HG03439 (cell line): ENCODE results near the gene HAO2.
"Not testable (repeated sequence)": the region's sequence is repeated elsewhere in the genome, so short reads cannot be mapped to it uniquely, and the experiment has no call there.

Experiments used
- ATAC-seq: cut with Tn5 transposase; IDR thresholded peaks from one replicate; pipeline ENCODE4 v1.9.1; 2021; ENCODE audit warnings: mild to moderate bottlenecking, moderate library complexity; ENCODE audit not compliant: unreplicated experiment

The HAO2 gene

DNA sequence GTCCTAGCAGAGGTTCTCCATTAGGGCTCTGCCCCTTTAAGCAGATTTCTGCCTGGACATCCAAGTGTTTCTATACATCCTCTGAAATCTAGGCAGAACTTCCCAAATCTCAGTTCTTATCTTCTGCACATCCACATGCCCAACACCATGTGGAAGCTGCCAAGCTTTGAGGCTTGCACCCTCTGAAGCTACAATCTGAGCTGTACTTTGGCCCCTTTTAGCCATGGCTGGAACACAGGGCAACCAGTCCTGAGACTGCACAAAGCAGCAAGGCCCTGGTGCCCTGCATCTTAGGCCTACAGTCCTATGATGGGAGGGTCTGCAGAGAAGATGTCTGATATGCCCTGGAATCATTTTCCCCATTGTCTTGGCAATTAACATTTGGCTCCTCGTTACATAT lies 8.0 kb downstream of the HAO2 start:
- ATAC-seq = no peak

GRCh38 chr1:119377594-119377993 lies 9.0 kb downstream of the HAO2 start:
- ATAC-seq = not testable (repeated sequence)

- ATAC-seq = no peak
Observed at GRCh38 chr1:119379117-119379516, 10.5 kb downstream of the HAO2 start.

GRCh38 chr1:119380304-119380703 lies 11.7 kb downstream of the HAO2 start:
- no peak for ATAC-seq

- ATAC-seq = no peak
Observed at GRCh38 chr1:119380983-119381662, 12.5 kb downstream of the HAO2 start.

DNA sequence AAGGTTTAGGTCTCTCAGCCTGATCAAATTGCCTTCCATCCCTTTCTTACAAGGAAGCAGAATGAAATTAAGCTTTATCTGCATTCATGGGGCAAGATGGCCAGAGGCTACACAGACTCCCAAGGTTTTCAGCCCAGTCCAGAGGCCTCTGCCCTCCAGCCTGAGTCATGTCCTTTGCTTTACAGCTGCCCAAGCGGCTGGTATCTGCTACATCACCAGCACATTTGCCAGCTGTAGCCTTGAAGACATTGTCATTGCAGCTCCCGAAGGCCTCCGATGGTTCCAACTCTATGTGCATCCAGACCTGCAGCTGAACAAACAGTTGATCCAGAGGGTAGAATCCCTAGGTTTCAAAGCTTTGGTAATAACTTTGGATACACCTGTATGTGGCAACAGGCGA lies 16.0 kb downstream of the HAO2 start:
- ATAC-seq = no peak

- no peak for ATAC-seq
Observed at GRCh38 chr1:119385650-119386049, 17.1 kb downstream of the HAO2 start.

GRCh38 chr1:119387858-119388257 lies 19.3 kb downstream of the HAO2 start:
- no peak for ATAC-seq

GRCh38 chr1:119388450-119388849 lies 19.9 kb downstream of the HAO2 start:
- ATAC-seq = no peak

DNA sequence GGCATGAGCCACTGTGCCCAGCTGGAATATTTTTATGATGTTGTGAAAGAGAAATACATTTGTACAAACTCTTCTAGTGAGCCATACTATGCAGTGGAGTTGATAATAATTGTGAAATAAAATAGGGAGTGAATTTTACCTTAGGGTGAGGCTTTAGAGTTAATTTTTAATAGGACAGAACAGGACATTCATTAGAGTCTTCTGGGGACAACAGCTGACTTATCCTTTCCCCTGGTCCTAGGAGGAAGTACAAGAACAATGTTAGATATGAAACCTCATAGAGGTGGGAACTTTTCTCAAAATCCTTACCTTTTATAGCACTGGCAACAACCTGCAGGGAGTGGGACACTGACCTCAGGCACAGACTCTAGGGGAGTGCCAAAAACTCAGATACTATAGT lies 21.9 kb downstream of the HAO2 start:
- no peak for ATAC-seq

DNA sequence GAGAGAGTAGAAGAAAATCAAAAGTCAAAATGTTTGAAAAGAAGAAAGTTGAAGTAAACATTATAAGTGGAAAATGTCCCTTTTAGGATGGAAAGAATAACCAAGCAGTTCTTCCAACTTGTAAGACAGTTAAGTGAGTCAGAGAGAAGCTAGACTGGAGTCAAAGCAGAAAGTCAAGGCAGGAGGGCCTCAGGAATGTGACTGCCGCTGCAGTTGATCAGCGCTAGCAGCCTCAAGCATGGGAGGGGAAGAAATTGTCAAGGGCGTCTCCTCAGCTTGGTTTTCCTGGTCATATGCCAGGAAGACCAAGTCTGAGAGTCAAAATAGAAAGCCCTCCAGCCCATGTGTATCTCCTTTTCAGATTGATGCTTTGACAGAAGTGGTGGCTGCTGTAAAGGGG lies 23.2 kb downstream of the HAO2 start:
- ATAC-seq = no peak

GRCh38 chr1:119394085-119394484 lies 25.5 kb downstream of the HAO2 start:
- no peak for ATAC-seq

GRCh38 chr1:119396982-119397381 lies 28.4 kb downstream of the HAO2 start:
- no peak for ATAC-seq

DNA sequence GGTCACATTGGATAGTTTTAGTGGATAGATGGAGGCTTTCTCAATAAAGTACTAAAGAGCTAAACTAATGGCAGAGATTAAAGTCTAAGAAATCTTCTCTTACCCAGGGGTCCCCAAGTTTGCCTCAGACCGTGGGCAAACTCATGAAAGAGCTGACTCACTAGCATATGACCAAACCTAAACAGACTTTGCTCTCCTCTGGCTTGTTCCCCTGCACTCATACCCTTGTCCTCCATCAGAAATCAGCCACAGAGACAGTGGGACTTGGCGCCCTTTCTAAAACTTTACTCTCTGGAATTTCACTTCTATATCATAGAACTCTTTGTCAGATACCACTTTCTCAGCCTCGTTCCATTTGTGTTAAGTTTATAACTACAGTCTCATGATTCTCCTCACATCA lies 29.4 kb downstream of the HAO2 start:
- no peak for ATAC-seq

DNA sequence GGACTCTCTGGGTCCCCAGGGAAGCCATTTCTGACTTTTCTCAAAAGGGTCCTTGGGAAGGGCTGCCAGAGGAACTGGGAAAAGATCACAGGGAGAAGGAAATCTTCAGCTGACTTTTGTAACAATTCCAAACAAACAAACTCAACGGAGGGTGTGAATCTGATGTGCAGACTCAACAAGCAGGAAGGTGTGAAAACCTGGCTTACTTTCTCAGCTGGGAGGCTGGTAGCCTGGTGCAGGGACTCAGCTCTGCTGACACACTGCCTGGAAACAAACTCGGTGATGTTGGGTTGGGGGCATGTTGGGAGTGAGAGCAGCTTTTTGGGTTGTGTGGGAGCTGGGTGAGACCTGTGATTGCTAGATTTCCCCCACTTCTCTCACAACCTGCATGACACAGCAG lies 36.2 kb downstream of the HAO2 start:
- no peak for ATAC-seq

GRCh38 chr1:119409731-119410130 lies 41.1 kb downstream of the HAO2 start:
- no peak for ATAC-seq

DNA sequence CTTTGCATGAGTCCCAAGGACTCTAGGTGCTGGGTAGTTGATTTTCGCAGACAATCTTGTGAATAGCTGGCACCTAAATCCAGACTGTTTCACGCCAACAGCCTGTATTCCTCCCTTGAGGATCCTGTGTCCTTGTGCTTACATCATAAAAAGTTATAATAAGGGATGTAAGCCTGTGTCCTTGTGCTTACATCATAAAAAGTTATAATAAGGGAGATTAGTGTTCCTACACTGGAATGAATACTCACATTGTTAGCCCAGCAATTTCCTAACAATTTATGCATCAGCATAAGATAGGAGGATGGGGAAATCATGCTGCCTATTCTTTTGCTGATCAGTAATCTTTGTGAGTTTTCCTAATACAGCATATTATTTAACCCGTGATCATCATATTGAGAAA lies 42.4 kb downstream of the HAO2 start:
- ATAC-seq = no peak

GRCh38 chr1:119414950-119415349 lies 46.4 kb downstream of the HAO2 start, which contains the start of gene HSD3B2:
HSD3B2 (plus strand) TSS chr1:119415150; CDS start chr1:119415420, 270 bp downstream.
- ATAC-seq = no peak

- no peak for ATAC-seq
Observed at GRCh38 chr1:119416006-119416640, 47.5 kb downstream of the HAO2 start.

- no peak for ATAC-seq
Observed at GRCh38 chr1:119419109-119419508, 50.5 kb downstream of the HAO2 start.

DNA sequence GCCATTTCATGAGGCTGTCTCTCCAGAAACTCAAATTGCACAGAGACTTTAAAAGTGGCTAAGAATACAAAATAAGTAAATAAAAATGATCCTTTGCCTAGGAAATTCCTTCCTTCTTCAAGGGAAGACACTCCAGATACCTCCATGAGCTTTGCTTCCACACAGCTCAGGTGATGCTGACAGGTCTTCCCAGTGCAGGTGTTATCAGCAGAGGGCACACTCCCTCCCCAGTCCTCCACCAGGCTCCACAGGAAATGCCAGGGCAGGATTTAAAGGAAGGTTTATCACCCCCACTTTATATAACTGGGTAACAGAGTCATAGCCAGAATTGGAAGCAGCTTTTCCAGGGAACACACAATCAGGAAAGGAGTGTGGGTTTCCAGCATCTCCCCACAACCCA lies 52.1 kb downstream of the HAO2 start:
- ATAC-seq = no peak

DNA sequence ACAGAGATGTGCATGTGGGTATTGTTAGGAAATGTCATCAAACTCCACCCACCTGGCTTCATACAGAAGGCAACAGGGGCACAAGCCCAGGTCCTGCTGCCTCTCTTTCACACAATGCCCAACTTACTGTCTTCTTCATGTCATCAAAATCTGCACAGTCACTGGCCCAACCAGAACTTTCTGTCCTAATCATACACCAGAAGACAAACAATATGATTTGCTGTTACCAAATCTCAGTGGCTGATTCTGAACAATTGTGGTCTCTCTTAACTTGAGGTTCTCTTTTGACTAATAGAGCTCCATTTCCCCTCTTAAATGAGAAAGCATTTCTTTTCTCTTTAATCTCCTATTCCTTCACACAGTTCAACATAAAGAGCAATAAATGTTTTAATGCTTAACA lies 54.0 kb downstream of the HAO2 start:
- ATAC-seq = no peak

GRCh38 chr1:119428991-119429390 lies 60.4 kb downstream of the HAO2 start:
- ATAC-seq = no peak
